T-helper 22 cell (primary cell): ENCODE data around the gene PLEKHD1.
"Not testable (repeated sequence)": the region's sequence is repeated elsewhere in the genome, so short reads cannot be mapped to it uniquely, and the experiment has no call there.

Experiments used
- DNase-seq: peaks from one replicate; pipeline ENCODE4 v3.0.0-alpha.2; 2020; ENCODE audit warnings: low read depth

PLEKHD1 gene

DNA sequence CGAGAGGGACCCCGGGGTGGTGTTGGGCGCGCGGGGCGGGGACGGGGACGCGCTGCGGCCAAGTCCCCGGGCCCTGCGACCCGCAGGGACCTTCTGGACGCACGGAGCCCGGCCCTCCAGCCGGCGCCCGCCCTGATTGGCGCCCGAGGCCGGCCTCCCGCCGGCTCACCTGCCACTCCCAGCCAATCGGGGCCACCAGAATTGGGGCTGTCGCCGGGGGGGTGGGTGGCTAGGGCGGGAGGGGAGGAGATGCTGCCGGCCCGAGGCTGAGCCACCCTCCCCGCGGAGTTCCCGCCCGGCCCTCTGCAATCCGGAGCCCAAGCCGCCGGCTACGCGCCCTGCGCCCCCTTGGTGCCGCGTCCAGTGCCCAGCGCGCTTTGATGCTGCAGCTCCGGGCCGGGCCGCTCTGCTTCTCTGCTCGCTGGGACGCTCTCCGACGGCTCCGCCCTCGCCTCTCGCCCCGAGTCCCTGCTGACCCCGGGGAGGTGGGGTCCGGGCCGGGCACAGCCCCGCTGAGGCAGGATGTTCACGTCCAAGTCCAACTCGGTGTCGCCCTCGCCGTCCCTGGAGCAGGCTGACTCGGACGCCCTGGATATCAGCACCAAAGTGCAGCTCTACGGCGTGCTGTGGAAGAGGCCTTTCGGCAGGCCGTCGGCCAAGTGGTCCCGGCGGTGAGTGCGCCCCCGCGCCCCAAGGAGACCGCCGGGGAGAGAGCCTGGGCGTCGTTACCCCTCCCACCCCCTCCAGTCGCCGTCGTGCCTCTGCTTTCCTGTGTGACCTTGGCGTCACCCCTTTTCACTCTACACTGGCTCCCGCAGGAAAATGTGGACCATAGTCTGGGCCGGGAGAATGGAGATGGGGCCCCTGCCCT is at the start of gene PLEKHD1:
TSS of gene PLEKHD1 (plus strand) at position 285 of the 871 bp plus-strand sequence. CDS start at position 523, 238 bp downstream.
- no peak for DNase-seq

DNA sequence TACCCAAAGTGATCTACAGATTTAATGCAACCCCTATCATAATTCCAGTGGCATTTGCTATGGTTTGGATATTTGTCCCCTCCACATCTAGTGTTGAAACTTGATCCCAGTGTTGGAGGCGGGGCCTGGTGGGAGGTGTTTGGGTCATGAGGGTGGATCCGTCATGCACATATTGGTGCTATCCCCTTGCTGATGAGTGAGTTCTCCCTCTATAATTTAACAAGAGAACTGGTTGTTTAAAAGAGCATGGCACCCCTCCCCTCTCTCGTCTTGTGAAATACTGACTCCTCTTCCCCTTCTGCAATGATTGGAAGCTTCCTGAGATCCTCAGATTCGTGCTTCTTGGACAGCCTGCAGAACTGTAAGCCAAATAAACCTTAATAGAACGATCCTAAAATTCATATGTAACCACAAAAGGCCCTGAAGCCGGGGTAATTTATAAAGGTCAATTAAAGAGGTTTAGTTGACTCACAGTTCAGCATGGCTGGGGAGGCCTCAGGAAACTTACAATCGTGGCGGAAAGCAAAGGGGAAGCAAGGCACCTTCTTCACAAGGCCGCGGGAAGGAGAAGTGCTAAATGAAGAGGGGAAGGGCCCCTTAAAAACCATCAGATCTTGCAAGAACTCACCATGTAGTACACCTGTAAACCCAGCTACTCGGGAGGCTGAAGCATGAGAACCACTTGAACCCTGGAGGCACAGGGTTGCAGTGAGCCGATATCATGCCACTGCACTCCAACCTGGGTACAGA is 44.8 kb upstream of the PLEKHD1 start:
- no peak for DNase-seq

DNA sequence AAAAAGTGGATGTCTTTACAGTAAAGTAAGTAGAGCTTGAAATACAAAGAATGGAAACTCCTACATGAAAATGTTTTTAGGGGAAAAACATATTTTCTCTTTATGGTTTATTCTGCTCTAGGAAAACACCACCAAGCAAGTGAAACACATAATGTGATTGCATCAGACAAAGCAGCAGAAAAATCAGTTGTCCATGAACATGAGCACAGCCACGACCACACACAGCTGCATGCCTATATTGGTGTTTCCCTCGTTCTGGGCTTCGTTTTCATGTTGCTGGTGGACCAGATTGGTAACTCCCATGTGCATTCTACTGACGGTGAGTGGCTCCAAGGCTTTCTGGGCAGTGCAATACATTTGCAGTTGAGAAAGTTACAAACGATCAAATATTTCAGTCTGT is 42.6 kb upstream of the PLEKHD1 start:
- no peak for DNase-seq

DNA sequence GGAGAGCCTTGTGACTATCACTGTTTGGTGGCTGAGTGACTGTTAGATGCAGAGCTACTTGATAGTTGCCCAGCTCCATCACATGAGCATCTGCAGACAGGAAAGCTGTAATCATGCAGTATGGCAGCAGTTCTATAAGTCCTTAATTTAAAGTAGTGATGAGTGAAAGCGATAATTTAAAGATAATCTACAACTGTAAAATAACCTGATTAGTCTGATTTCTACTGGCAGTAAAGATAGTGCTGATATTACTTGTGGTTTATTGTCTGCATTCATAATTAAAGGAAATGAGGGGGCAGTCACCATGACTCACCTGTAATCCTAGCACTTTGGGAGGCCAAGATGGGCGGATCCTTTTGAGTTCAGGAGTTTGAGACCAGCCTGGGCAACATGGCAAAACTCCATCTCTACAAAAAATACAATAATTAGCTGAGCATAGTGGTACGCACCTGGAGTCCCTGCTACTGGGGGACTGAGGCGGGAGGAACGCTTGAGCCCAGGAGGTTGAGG is 41.2 kb upstream of the PLEKHD1 start:
- DNase-seq, result no peak

DNA sequence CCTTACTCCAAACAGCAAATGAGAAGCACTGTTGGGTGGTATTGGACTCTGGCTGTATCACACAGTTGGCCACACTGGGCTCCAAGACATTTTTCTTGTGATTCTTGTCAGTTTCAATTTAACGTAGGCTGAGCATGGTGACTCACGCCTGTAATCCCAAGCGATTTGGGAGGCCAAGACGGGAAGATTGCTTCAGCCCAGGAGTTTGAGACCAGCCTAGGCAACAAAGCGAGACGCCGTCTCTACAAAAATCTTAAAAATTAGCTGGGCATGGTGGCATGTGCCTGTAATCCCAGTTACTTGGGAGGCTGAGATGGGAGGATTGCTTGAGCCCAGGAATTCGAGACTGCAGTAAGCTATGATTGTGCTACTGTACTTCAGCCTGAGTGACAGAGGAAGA is 35.3 kb upstream of the PLEKHD1 start:
- no peak for DNase-seq

DNA sequence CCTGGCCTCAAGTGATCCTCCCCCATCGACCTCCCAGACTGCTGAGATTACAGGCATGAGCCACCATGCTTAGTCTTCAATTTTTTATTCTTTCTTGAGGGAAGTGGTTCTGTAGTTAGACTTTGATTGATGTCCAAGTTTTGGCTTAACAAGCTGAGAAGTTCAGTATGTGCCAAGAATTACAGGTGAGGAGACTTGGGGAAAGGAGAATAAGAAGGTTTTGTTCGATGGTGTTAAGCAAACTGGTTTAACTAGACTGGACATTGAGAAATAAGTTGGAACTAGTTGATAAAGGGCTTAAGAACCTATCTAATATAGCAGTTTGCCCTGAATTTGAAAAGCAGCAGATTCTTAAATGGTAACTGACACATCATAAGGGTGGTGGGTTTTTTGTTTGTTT is 32.6 kb upstream of the PLEKHD1 start:
- DNase-seq, result no peak

DNA sequence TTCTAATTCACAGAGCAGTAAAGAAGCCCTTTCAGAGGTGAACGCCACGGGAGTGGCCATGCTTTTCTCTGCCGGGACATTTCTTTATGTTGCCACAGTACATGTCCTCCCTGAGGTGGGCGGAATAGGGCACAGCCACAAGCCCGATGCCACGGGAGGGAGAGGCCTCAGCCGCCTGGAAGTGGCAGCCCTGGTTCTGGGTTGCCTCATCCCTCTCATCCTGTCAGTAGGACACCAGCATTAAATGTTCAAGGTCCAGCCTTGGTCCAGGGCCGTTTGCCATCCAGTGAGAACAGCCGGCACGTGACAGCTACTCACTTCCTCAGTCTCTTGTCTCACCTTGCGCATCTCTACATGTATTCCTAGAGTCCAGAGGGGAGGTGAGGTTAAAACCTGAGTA is 26.2 kb upstream of the PLEKHD1 start:
- DNase-seq, result no peak

DNA sequence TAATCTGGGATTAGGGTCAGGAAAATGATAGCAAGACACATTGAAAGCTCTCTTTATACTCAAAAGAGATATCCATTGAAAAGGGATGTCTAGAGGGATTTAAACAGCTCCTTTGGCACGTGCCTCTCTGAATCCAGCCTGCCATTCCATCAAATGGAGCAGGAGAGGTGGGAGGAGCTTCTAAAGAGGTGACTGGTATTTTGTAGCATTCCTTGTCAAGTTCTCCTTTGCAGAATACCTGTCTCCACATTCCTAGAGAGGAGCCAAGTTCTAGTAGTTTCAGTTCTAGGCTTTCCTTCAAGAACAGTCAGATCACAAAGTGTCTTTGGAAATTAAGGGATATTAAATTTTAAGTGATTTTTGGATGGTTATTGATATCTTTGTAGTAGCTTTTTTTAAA is 25.4 kb upstream of the PLEKHD1 start:
- no peak for DNase-seq

DNA sequence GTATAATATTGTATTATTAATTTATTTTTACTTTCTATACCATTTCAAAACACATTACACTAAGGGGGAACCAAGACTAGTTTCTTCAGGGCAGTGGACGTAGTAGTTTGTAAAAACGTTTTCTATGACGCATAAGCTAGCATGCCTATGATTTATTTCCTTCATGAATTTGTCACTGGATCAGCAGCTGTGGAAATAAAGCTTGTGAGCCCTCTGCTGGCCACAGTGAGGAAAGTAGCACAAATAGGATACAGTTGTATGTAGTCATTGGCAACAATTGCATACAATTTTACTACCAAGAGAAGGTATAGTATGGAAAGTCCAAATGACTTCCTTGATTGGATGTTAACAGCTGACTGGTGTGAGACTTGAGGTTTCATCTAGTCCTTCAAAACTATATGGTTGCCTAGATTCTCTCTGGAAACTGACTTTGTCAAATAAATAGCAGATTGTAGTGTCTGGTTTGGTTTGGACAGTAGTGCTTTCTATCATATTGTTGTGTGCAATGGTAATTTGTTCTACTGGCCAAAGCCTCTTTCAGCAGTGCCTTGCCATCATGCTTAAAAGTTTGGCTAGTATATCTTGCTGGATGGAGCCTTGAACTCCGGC is 24.3 kb upstream of the PLEKHD1 start:
- no peak for DNase-seq

DNA sequence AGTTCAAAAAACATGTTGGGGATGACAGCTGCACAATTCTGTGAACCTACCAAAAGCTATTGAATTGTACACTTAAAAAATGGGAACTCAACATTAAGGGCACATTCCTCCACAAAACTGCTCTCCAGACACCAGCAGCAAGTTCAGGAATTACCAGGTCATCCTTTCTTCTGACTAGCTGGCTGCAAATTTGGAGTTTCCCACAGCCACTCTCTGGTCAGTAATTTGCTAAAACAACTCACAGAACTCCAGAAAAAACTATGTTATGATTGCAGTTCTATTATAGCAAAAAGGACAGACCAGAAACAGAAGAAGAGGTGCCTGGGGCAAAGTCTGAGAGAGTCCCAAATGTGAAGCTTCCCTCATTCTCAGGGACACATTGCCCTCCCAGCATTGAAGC is 20.1 kb upstream of the PLEKHD1 start:
- DNase-seq, result no peak

DNA sequence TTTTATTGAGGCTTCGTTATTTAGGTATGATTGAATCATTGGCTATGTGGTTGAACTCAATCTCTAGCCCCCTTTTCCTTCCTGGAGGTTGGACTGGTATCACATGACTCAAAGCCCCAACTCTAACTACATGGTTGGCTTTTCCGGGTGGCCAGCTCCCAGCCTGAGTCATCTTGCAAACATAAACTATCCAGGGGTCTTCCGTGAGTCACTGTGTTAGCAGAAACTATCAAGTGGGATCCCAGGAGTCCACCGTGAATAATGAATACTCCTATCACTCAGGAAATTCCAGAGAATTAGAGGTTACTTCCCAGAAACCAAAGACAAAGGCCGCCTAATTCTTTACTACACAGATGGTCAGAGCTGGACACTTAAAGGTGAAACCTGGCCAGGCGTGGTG is 19.7 kb upstream of the PLEKHD1 start:
- no peak for DNase-seq

DNA sequence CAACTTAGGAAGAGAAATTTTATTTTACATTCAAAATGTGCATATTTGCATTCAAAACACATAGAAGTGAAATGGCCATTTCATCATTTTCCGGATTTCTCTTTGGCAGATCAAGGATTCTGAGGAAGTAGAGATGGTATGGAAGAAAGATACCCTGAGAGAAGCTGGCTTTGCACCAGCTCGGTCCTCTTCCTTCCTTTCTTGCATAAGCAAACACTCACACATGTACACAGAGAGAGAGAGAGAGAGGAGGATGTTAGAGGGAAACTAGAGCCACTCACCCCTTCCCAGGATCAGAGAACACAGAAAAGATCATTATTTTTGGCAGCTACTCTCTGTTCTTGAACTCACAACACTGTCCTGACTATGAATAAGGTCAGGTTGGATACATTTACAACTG is 15.6 kb upstream of the PLEKHD1 start:
- no peak for DNase-seq

DNA sequence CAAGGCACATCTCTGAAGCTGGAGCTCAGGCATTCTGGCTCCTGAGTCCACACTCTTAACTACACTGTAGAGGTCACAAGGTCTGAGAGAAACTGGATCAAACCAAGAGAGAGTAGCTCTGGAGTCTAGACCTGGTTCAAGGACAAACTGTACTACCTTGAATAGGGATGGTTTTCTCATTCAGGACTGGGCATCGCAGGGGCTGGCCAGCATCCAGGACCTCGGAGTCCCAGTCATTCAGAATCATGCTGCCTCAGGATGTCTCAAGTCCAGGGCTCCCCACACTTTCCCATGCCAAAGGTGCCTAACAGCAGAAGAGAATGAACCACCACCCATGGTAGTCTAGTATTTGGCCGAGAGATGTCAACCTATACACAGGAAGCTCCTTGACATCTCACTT is 13.1 kb upstream of the PLEKHD1 start:
- DNase-seq, result no peak

DNA sequence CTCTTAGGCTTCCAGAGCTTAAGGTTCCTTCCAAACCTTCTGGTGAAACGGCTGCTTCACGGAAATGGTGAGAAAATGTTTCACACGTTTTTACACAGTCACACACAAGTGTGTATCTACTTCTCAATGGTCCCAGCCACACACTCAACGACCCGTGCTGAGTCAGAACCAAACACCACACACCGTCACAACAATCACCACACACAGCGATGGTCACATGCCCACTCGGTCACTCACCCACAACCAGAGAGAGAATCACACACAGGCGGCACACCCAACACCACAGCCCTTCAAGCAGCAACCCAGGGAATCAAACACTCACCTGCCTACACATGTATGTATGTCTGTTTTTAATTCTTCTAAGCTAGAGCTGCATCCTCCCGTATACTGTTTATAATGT is 12.6 kb upstream of the PLEKHD1 start:
- no peak for DNase-seq

DNA sequence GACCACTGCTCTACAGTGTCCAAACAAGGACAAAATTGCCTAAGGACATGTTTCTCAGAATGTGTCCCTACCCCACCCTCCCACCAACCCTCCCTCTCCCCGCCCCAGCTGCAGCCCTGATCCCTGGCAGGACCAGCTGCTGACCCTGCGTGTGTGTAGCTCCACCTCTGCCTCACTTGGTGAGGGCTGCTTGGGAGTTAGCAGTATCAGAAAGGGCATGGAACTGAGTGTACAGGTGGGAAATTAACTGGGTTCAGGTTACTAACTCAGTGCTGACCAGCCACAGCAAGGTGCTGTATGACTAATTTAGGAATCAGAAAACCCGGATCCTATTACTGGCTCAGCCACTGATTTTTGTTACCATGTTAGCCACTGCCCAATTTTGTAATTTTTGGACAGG is 11.3 kb upstream of the PLEKHD1 start:
- DNase-seq, result no peak

DNA sequence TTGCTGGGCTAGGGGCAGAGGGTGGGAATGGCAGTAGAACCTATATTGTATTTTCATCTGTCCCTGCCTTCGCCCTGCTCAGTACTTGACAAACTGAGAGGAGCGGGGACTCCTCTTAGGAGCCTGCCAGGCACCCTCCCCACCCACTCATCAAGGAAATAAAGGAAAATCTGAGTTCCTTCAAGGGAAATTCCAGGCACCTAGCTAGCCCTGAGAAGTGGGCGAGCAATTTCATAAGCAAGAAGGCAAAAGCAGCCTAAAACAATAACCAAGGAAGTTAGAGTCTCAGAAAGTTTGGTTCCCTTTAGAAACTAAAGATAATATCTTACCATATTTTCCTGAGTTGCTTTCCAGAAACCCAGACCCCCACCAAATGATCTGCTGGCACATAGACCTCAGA is 10.6 kb upstream of the PLEKHD1 start:
- DNase-seq, result no peak

DNA sequence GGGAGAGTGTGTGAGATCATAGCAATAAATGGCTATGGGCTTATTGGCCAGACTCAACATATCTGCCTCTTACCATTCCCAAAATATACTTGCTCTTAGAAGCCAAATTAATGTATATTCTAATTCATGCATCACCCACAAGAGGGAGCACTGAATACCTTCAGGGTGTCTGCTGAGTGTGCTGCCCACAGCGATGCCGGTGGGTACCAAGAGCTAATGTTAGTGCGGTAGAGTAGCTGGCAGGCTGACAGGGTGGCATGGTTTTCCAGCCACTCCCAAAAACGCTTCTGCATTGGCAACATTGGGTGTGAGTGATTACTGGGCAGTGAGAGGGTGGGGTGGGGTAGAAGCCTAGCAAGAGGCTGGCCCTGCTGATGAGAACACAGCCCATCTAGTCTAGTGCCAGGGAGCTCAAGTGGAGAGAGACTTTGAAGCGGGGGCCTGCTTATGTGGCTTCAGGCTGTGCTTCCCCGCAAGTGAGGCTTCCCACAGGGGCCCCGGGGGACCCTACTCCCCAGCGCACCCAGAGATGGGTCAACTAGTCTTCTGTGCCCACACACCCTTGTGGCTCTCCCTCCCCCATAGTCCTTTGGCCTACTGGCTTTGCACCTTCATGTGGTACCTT is 9.2 kb upstream of the PLEKHD1 start:
- DNase-seq, result no peak

DNA sequence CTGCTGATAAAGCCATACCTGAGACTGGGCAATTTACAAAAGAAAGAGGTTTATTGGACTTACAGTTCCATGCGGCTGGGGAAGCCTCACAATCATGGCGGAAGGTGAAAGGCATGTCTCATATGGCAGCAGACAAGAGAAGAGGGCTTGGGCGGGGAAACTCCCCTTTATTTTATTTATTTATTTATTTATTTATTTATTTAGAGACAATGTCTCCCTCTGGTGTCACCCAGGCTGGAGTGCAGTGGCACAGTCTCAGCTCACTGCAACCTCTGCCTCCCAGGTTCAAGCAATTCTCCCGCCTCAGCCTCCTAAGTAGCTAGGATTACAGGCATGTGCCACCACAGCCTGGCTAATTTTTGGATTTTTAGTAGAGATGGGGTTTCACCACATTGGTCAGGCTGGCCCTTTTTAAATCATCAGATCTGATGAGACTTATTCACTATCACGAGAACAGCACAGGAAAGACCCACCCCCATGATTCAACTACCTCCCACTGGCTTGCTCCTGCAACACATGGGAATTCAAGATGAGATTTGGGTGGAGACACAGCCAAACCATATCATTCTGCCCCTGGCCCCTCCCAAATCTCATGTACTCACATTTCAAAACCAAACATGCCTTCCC is 7.6 kb upstream of the PLEKHD1 start:
- DNase-seq, result not testable (repeated sequence)

DNA sequence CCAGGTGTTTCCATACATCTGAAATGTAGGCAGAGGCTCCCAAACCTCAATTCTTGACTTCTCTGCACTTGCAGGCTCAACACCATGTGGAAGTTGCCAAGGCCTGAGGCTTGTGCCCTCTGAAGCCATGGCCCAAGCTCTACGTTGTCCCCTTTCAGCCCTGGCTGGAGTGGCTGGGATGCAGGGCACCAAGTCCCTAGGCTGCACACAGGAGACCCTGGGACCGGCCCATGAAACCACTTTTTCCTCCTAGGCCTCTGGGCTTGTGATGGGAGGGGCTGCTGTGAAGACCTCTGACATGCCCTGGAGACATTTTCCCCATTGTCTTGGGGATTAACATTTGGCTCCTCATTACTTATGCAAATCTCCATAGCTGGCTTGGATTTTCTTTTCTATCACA is 6.5 kb upstream of the PLEKHD1 start:
- DNase-seq, result not testable (repeated sequence)

DNA sequence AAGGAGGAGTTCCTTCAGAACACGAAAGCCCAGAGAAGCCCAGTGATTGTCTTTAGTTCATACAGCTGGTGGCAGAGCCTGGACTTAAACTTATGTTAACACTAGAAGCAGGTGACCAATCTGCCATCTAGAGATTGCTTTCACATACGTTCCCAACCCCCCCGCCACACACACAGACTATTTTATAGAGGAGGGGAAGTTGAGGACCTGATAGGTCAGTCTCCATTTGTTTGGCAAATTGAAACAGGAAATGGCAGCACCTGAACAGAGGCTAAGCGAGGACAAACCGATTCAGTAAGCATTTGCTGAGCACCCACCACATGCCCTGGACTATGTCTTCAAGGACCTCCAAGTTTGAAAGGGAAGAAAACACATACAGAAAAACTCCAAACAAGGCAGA is 4.8 kb upstream of the PLEKHD1 start:
- no peak for DNase-seq

DNA sequence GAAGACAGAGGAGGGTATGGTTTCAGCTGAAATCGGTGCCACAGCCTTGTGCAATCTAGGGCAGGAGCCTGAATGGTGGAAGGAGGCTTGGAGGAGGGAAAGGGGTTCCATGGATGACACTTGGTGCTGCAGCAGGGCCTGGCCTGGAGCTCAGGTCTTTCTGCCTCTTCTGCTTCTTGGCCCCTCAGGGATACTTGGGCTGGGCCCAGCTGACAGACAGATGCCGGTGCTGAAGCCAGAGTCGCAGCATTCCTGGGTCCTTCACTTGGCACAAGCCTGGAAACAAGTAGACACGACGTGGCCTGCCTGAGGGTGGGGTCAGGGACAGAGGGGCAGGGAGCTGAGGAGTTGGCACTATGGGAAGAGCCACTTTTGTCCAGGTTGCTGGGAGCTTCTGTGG is 4.4 kb upstream of the PLEKHD1 start:
- no peak for DNase-seq
